Measurements from ENCODE around the gene MRPS15.

MRPS15 gene

DNA sequence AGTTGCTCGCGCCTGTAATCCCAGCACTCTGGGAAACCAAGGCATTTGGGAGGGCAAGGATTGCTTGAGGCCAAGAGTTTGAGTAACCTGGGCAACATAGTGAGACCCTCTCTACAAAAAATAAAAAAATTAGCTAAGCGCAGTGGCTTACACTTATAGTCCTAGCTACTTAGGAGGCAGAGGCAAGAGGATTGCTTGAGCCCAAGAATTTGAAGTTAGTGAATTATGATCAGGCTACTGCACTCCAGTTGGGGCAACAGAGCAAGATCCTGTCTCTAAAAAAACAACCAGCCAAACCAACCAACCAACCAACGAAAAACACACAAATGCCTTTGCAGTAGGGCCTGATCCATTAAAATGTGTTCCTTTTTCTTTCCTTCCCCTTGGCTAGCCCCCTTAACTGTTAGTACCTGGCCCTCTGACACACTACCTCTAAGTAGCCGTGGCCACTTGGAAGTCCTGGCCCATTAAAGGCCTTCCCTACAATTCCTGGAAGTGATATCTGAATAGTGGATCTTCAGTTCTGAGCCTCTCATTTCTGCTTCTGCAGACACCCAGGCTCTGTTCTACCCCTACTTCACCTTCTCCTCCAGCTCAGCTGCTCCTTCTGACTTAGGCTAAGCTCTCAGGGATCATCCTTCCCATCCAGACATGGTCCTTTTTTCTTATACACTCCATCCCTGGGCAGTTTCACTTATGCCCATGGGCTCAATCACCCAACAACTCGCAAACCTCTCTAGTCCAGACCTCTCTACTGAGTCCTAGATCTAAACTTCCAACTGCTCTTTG lies 10.4 kb downstream of the MRPS15 start:
- Histone ChIP-seq H4K20me1 (ENCODE audit: control insufficient read depth, insufficient read depth, low read depth, low read length) (no peaks in the 10 kb centered on the region), H3K4me3 (ENCODE audit: low read length) (no peak overlapping the region), H3K9me2 (replicated peaks; ENCODE audit: control insufficient read depth, low read length) (no peaks in the 10 kb centered on the region), H3K4me1 (ENCODE audit: control insufficient read depth, low read length) (peaks cover 9% of the 10 kb centered on the region), H3K79me2 (ENCODE audit: control insufficient read depth, low read length) (no peaks in the 10 kb centered on the region), H3K27me3 (ENCODE audit: control insufficient read depth, low read length) (no peaks in the 10 kb centered on the region), H3K9me3 (ENCODE audit: control insufficient read depth, insufficient read depth, low read length) (no peaks in the 10 kb centered on the region), H3F3A (ENCODE audit: control insufficient read depth, insufficient read depth) (peaks cover 12% of the 10 kb centered on the region), H3K27ac (ENCODE audit: low read depth, low read length) (no peak overlapping the region), H3K4me2 (ENCODE audit: low read length) (no peak overlapping the region), H3K36me3 (ENCODE audit: control insufficient read depth, low read length) (peaks cover 42% of the 10 kb centered on the region)
- no peak for TF ChIP-seq EZH2phosphoT487 (IDR thresholded peaks at IDR 0.05; ENCODE audit: borderline replicate concordance, low read length)
- TF ChIP-seq, protein P1, sequence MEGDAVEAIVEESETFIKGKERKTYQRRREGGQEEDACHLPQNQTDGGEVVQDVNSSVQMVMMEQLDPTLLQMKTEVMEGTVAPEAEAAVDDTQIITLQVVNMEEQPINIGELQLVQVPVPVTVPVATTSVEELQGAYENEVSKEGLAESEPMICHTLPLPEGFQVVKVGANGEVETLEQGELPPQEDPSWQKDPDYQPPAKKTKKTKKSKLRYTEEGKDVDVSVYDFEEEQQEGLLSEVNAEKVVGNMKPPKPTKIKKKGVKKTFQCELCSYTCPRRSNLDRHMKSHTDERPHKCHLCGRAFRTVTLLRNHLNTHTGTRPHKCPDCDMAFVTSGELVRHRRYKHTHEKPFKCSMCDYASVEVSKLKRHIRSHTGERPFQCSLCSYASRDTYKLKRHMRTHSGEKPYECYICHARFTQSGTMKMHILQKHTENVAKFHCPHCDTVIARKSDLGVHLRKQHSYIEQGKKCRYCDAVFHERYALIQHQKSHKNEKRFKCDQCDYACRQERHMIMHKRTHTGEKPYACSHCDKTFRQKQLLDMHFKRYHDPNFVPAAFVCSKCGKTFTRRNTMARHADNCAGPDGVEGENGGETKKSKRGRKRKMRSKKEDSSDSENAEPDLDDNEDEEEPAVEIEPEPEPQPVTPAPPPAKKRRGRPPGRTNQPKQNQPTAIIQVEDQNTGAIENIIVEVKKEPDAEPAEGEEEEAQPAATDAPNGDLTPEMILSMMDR (IDR thresholded peaks at IDR 0.05; ENCODE audit: low read depth, low read length, poor library complexity, severe bottlenecking), result no peak

DNA sequence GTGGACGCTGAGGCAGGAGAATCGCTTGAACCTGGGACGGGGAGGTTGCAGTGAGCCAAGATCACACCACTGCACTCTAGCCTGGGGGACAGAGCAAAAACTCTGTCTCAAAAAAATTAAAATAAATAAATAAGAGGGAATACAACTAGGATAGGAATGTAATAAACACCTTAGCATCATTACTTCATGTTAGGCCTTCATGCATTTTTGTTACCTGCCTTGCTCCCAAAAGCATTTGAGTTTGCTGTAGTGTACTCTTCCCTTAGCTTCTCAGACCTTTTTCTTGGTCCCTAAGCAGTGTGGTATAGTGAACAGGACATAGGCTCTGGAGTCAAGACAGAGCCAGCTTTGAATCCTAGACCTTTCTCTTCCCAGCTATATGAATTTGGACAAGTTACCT lies 11.1 kb downstream of the MRPS15 start:
- Histone ChIP-seq H3K27ac (ENCODE audit: low read depth, low read length) (no peak overlapping the region), H3F3A (ENCODE audit: control insufficient read depth, insufficient read depth) (peaks cover 12% of the 10 kb centered on the region), H3K9me3 (ENCODE audit: control insufficient read depth, insufficient read depth, low read length) (no peaks in the 10 kb centered on the region), H3K4me1 (ENCODE audit: control insufficient read depth, low read length) (peaks cover 9% of the 10 kb centered on the region), H4K20me1 (ENCODE audit: control insufficient read depth, insufficient read depth, low read depth, low read length) (no peaks in the 10 kb centered on the region), H3K4me3 (ENCODE audit: low read length) (no peak overlapping the region), H3K27me3 (ENCODE audit: control insufficient read depth, low read length) (no peaks in the 10 kb centered on the region), H3K79me2 (ENCODE audit: control insufficient read depth, low read length) (no peaks in the 10 kb centered on the region), H3K36me3 (ENCODE audit: control insufficient read depth, low read length) (peaks cover 38% of the 10 kb centered on the region), H3K4me2 (ENCODE audit: low read length) (no peak overlapping the region), H3K9me2 (replicated peaks; ENCODE audit: control insufficient read depth, low read length) (no peaks in the 10 kb centered on the region)
- TF ChIP-seq, protein P1 (IDR thresholded peaks at IDR 0.05; ENCODE audit: low read depth, low read length, poor library complexity, severe bottlenecking), result no peak
- TF ChIP-seq EZH2phosphoT487 (IDR thresholded peaks at IDR 0.05; ENCODE audit: borderline replicate concordance, low read length), result no peak

DNA sequence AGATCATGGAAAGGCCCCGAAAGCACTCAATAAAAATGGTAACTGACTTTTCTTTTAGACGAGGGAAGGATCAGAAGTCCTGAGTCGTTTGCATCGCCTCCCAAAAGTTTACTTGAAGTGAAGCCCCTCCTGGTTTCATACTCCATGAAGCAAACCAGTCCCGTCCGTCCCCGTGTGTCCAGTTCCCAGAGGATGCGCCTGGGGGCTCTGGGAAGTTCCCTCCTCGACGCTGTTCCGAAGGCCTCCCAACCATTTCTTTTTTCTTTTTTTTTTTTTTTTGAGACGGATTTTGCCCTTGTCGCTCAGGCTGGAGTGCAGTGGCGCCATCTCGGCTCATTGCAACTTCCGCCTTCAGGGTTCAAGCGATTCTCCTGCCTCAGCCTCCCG lies 13.3 kb downstream of the MRPS15 start:
- H3F3A ChIP-seq (ENCODE audit: control insufficient read depth, insufficient read depth), result peaks cover 12% of the 10 kb centered on the region
- H3K27ac ChIP-seq (ENCODE audit: low read depth, low read length), result peak overlapping the region; percentile 41
- peaks cover 20% of the 10 kb centered on the region for H3K36me3 ChIP-seq (ENCODE audit: control insufficient read depth, low read length)
- no peaks in the 10 kb centered on the region for H4K20me1 ChIP-seq (ENCODE audit: control insufficient read depth, insufficient read depth, low read depth, low read length)
- no peaks in the 10 kb centered on the region for H3K9me2 ChIP-seq (replicated peaks; ENCODE audit: control insufficient read depth, low read length)
- H3K79me2 ChIP-seq (ENCODE audit: control insufficient read depth, low read length), result no peaks in the 10 kb centered on the region
- peak overlapping the region; percentile 73 for H3K4me2 ChIP-seq (ENCODE audit: low read length)
- H3K27me3 ChIP-seq (ENCODE audit: control insufficient read depth, low read length), result no peaks in the 10 kb centered on the region
- H3K9me3 ChIP-seq (ENCODE audit: control insufficient read depth, insufficient read depth, low read length), result no peaks in the 10 kb centered on the region
- TF ChIP-seq EZH2phosphoT487 (IDR thresholded peaks at IDR 0.05; ENCODE audit: borderline replicate concordance, low read length), result no peak
- TF ChIP-seq, protein P1 (IDR thresholded peaks at IDR 0.05; ENCODE audit: low read depth, low read length, poor library complexity, severe bottlenecking), result no peak
- H3K4me1 ChIP-seq (ENCODE audit: control insufficient read depth, low read length), result peaks cover 12% of the 10 kb centered on the region
- H3K4me3 ChIP-seq (ENCODE audit: low read length), result peak overlapping the region; percentile 88
